Measurements from ENCODE around the gene TBC1D2B.

The TBC1D2B gene

GRCh38 chr15:78082106-78082742 lies 4.7 kb upstream of the TBC1D2B start:
- H3K27me3 ChIP-seq (replicated peaks; ENCODE audit: insufficient read depth, low read length) = no peaks in the 10 kb centered on the region
- H4K20me1 ChIP-seq (ENCODE audit: insufficient read depth, low read length) = no peaks in the 10 kb centered on the region
- H3K36me3 ChIP-seq (replicated peaks; ENCODE audit: insufficient read depth, low read length) = no peaks in the 10 kb centered on the region
- no peak overlapping the region for H3K4me3 ChIP-seq (ENCODE audit: low read length)
- no peak overlapping the region for H3K4me2 ChIP-seq (ENCODE audit: low read depth, low read length)
- peaks cover under 1% of the 10 kb centered on the region; the same call in 1 of the 2 replicates for H3K79me2 ChIP-seq (ENCODE audit: low read length)
- H3K9me3 ChIP-seq (replicated peaks; ENCODE audit: insufficient read depth, low read length) = no peaks in the 10 kb centered on the region
- no peak for DNase-seq
- no peaks in the 10 kb centered on the region for H3F3A ChIP-seq (ENCODE audit: insufficient read depth, low read length)
- no peaks in the 10 kb centered on the region for H3K9me2 ChIP-seq (replicated peaks; ENCODE audit: insufficient read depth, low read length)
- H3K4me1 ChIP-seq (ENCODE audit: low read length) = peaks cover 18% of the 10 kb centered on the region
- no peak overlapping the region for H2AFZ ChIP-seq (ENCODE audit: low read length)
- H3K27ac ChIP-seq (ENCODE audit: low read length) = no peak overlapping the region
- H3K9ac ChIP-seq (ENCODE audit: low read length) = no peak overlapping the region
- TF ChIP-seq, protein P1, sequence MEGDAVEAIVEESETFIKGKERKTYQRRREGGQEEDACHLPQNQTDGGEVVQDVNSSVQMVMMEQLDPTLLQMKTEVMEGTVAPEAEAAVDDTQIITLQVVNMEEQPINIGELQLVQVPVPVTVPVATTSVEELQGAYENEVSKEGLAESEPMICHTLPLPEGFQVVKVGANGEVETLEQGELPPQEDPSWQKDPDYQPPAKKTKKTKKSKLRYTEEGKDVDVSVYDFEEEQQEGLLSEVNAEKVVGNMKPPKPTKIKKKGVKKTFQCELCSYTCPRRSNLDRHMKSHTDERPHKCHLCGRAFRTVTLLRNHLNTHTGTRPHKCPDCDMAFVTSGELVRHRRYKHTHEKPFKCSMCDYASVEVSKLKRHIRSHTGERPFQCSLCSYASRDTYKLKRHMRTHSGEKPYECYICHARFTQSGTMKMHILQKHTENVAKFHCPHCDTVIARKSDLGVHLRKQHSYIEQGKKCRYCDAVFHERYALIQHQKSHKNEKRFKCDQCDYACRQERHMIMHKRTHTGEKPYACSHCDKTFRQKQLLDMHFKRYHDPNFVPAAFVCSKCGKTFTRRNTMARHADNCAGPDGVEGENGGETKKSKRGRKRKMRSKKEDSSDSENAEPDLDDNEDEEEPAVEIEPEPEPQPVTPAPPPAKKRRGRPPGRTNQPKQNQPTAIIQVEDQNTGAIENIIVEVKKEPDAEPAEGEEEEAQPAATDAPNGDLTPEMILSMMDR (IDR thresholded peaks at IDR 0.05; ENCODE audit: low read length) = no peak
- no peak for TF ChIP-seq EZH2 (optimal IDR thresholded peaks at IDR 0.05; ENCODE audit: low read depth, low read length)
- no peak for TF ChIP-seq EZH2phosphoT487 (IDR thresholded peaks at IDR 0.05; ENCODE audit: low read length)

- no peak overlapping the region for H2AFZ ChIP-seq (ENCODE audit: low read length)
- no peaks in the 10 kb centered on the region for H3K27me3 ChIP-seq (replicated peaks; ENCODE audit: insufficient read depth, low read length)
- no peaks in the 10 kb centered on the region for H4K20me1 ChIP-seq (ENCODE audit: insufficient read depth, low read length)
- H3K36me3 ChIP-seq (replicated peaks; ENCODE audit: insufficient read depth, low read length) = no peaks in the 10 kb centered on the region
- peaks cover 21% of the 10 kb centered on the region for H3K79me2 ChIP-seq (ENCODE audit: low read length)
- no peak overlapping the region for H3K4me2 ChIP-seq (ENCODE audit: low read depth, low read length)
- no peak overlapping the region for H3K9ac ChIP-seq (ENCODE audit: low read length)
- H3K9me2 ChIP-seq (replicated peaks; ENCODE audit: insufficient read depth, low read length) = no peaks in the 10 kb centered on the region
- H3K4me1 ChIP-seq (ENCODE audit: low read length) = peaks cover 18% of the 10 kb centered on the region
- no peaks in the 10 kb centered on the region for H3K9me3 ChIP-seq (replicated peaks; ENCODE audit: insufficient read depth, low read length)
- no peaks in the 10 kb centered on the region for H3F3A ChIP-seq (ENCODE audit: insufficient read depth, low read length)
- no peak for TF ChIP-seq EZH2phosphoT487 (IDR thresholded peaks at IDR 0.05; ENCODE audit: low read length)
- no peak for TF ChIP-seq EZH2 (optimal IDR thresholded peaks at IDR 0.05; ENCODE audit: low read depth, low read length)
- TF ChIP-seq, protein P1 (IDR thresholded peaks at IDR 0.05; ENCODE audit: low read length) = no peak
- no peak overlapping the region for H3K4me3 ChIP-seq (ENCODE audit: low read length)
- DNase-seq = no peak
- no peak overlapping the region for H3K27ac ChIP-seq (ENCODE audit: low read length)
Measured at GRCh38 chr15:78080088-78080460, 2.6 kb upstream of the TBC1D2B start.

- no peak overlapping the region for H2AFZ ChIP-seq (ENCODE audit: low read length)
- H3K4me2 ChIP-seq (ENCODE audit: low read depth, low read length) = no peak overlapping the region
- peaks cover 15% of the 10 kb centered on the region for H3K4me1 ChIP-seq (ENCODE audit: low read length)
- no peak overlapping the region for H3K4me3 ChIP-seq (ENCODE audit: low read length)
- no peak overlapping the region for H3K9ac ChIP-seq (ENCODE audit: low read length)
- peaks cover 26% of the 10 kb centered on the region for H3K79me2 ChIP-seq (ENCODE audit: low read length)
- no peaks in the 10 kb centered on the region for H3K27me3 ChIP-seq (replicated peaks; ENCODE audit: insufficient read depth, low read length)
- TF ChIP-seq EZH2 (optimal IDR thresholded peaks at IDR 0.05; ENCODE audit: low read depth, low read length) (no peak), EZH2phosphoT487 (IDR thresholded peaks at IDR 0.05; ENCODE audit: low read length) (no peak)
- TF ChIP-seq, protein P1 (IDR thresholded peaks at IDR 0.05; ENCODE audit: low read length) = no peak
- no peak for DNase-seq
- no peaks in the 10 kb centered on the region for H3K9me3 ChIP-seq (replicated peaks; ENCODE audit: insufficient read depth, low read length)
- no peaks in the 10 kb centered on the region for H3K9me2 ChIP-seq (replicated peaks; ENCODE audit: insufficient read depth, low read length)
- no peaks in the 10 kb centered on the region for H4K20me1 ChIP-seq (ENCODE audit: insufficient read depth, low read length)
- no peaks in the 10 kb centered on the region for H3F3A ChIP-seq (ENCODE audit: insufficient read depth, low read length)
- H3K27ac ChIP-seq (ENCODE audit: low read length) = no peak overlapping the region
- H3K36me3 ChIP-seq (replicated peaks; ENCODE audit: insufficient read depth, low read length) = no peaks in the 10 kb centered on the region
Measured at GRCh38 chr15:78079298-78080087, 2.0 kb upstream of the TBC1D2B start.
